Calu3 (cell line): ENCODE measurements around the gene RAD51B. TPM values are rescaled to one million over a fixed set of nuclear protein-coding genes. Genes with fewer than 3 reads are reported as not detected.

Source experiments
- BruUV-seq: library from RNA; stranded (reverse); fragments of 400-500 nt; replicated peaks from 2 replicates; lab custom pipeline; 2021; lab: Mats Ljungman, UMichigan
- CTCF ChIA-PET: fragments of 300-600 bp; sonication (Branson Sonifier 250); formaldehyde crosslinking; loops from one replicate; lab custom pipeline; 2022; ENCODE audit warnings: antibody characterized with exemption; lab: Charles Lee
- DNase-seq: peaks from one replicate; pipeline ENCODE4 v3.0.0; 2022
- H3K27ac Mint-ChIP-seq: one replicate; pipeline ENCODE4 v1.8.0; 2022; ENCODE audit warnings: mixed read lengths; ENCODE audit not compliant: unreplicated experiment
- H3K27me3 Mint-ChIP-seq: one replicate; pipeline ENCODE4 v1.8.0; 2022; ENCODE audit warnings: mixed read lengths; ENCODE audit not compliant: unreplicated experiment
- H3K36me3 Mint-ChIP-seq: one replicate; pipeline ENCODE4 v1.8.0; 2022; ENCODE audit warnings: mild to moderate bottlenecking, moderate library complexity, mixed read lengths; ENCODE audit not compliant: insufficient read depth, unreplicated experiment
- H3K4me1 Mint-ChIP-seq: one replicate; pipeline ENCODE4 v1.8.0; 2022; ENCODE audit warnings: mild to moderate bottlenecking, low read depth, mixed read lengths; ENCODE audit not compliant: unreplicated experiment
- H3K4me3 Mint-ChIP-seq: one replicate; pipeline ENCODE4 v1.8.0; 2022; ENCODE audit warnings: mild to moderate bottlenecking, low read depth, moderate library complexity, mixed read lengths; ENCODE audit not compliant: unreplicated experiment
- H3K9me3 Mint-ChIP-seq: one replicate; pipeline ENCODE4 v1.8.0; 2022; ENCODE audit warnings: low read depth, mixed read lengths; ENCODE audit not compliant: unreplicated experiment
- CTCF ChIP-seq: fragments of 200-600 bp; IDR thresholded peaks from one replicate; pipeline ENCODE4 v1.8.0; 2022; ENCODE audit warnings: antibody characterized with exemption; ENCODE audit not compliant: unreplicated experiment
- intact Hi-C: fragments of 100-400 bp; cut with micrococcal nuclease; formaldehyde crosslinking; loops from one replicate; pipeline ENCODE4 v1.10.0; 2022; ENCODE audit not compliant: unreplicated experiment
- total RNA-seq: library from RNA; stranded (reverse); gene quantifications from 2 replicates; pipeline ENCODE4 v1.2.3, GENCODE V29; 2022

The RAD51B gene
- total RNA-seq, 1 experiment from 2014 or later, result 24.7 TPM

GRCh38 chr14:68395604-68396003 lies 576.0 kb downstream of the RAD51B start:
- intact Hi-C loops, result no loop called here
- H3K27ac Mint-ChIP-seq, result no peak overlapping the region
- no peaks in the 10 kb centered on the region for H3K9me3 Mint-ChIP-seq
- TF ChIP-seq CTCF, result no peak
- no TSS peak for BruUV-seq
- no peak overlapping the region for H3K4me3 Mint-ChIP-seq
- no peak for DNase-seq
- H3K36me3 Mint-ChIP-seq, result no peaks in the 10 kb centered on the region
- no peaks in the 10 kb centered on the region for H3K27me3 Mint-ChIP-seq
- H3K4me1 Mint-ChIP-seq, result no peaks in the 10 kb centered on the region
- CTCF ChIA-PET, result no interaction called here

- no TSS peak for BruUV-seq
- H3K36me3 Mint-ChIP-seq, result no peaks in the 10 kb centered on the region
- no peaks in the 10 kb centered on the region for H3K4me1 Mint-ChIP-seq
These were observed 576.9 kb downstream of the RAD51B start for GRCh38 chr14:68396461-68396860.

GRCh38 chr14:68397371-68397811 lies 577.8 kb downstream of the RAD51B start:
- CTCF ChIA-PET, result no interaction called here

More at GRCh38 chr14:68396461-68396860, 576.9 kb downstream of the RAD51B start:
- intact Hi-C loops, result no loop called here
- Mint-ChIP-seq H3K4me3 (no peak overlapping the region), H3K9me3 (no peaks in the 10 kb centered on the region), H3K27ac (no peak overlapping the region), H3K27me3 (no peaks in the 10 kb centered on the region)
- CTCF ChIA-PET, result no interaction called here
- DNase-seq, result no peak
- TF ChIP-seq CTCF, result no peak

GRCh38 chr14:68397822-68398221 lies 578.2 kb downstream of the RAD51B start:
- intact Hi-C loops, result no loop called here
- Mint-ChIP-seq H3K4me3 (no peak overlapping the region), H3K36me3 (no peaks in the 10 kb centered on the region), H3K9me3 (no peaks in the 10 kb centered on the region), H3K4me1 (no peaks in the 10 kb centered on the region), H3K27ac (no peak overlapping the region), H3K27me3 (no peaks in the 10 kb centered on the region)
- no TSS peak for BruUV-seq
- no peak for DNase-seq
- CTCF ChIA-PET, result no interaction called here
- TF ChIP-seq CTCF, result no peak

More at GRCh38 chr14:68397371-68397811, 577.8 kb downstream of the RAD51B start:
- H3K4me3 Mint-ChIP-seq, result no peak overlapping the region
- no peak for TF ChIP-seq CTCF
- intact Hi-C loops, result no loop called here
- H3K4me1 Mint-ChIP-seq, result no peaks in the 10 kb centered on the region
- H3K27ac Mint-ChIP-seq, result no peak overlapping the region
- H3K9me3 Mint-ChIP-seq, result no peaks in the 10 kb centered on the region
- BruUV-seq, result no TSS peak
- no peaks in the 10 kb centered on the region for H3K36me3 Mint-ChIP-seq
- no peak for DNase-seq
- no peaks in the 10 kb centered on the region for H3K27me3 Mint-ChIP-seq
